Upper lobe of left lung (tissue), 6 donors: ENCODE results near the gene SYNM. TPM values are rescaled to one million over a fixed set of nuclear protein-coding genes. Genes with fewer than 3 reads are reported as not detected.

Source experiments
- ATAC-seq, 2 donors: fragments of 200-7000 bp; cut with Tn5 transposase; one replicate each; pipeline ENCODE4 v1.9.1; 2022; ENCODE audit warnings: mild to moderate bottlenecking in 2 of 2, moderate library complexity in 2 of 2; ENCODE audit not compliant: low FRiP score in 2 of 2
- DNase-seq, 2 donors: peaks; one replicate each; pipeline ENCODE4 v3.0.0-alpha.2; 2019 to 2020
- H3K27ac ChIP-seq, 4 donors: fragments of 200-600 bp; sonication (generic); one replicate each; pipeline ENCODE4 v1.5.1; 2016 to 2019
- H3K27me3 ChIP-seq, 4 donors: fragments of 200-600 bp; sonication (generic); one replicate each; pipeline ENCODE4 v1.5.1; 2017 to 2019
- H3K36me3 ChIP-seq, 4 donors: fragments of 200-600 bp; sonication (generic); one replicate each; pipeline ENCODE4 v1.5.1; 2016 to 2019
- H3K4me1 ChIP-seq, 4 donors: fragments of 200-600 bp; sonication (generic); one replicate each; pipeline ENCODE4 v1.5.1; 2018 to 2019
- H3K4me3 ChIP-seq, 4 donors: fragments of 200-600 bp; sonication (generic); one replicate each; pipeline ENCODE4 v1.5.1; 2017 to 2019; ENCODE audit warnings: mild to moderate bottlenecking in 2 of 4, moderate library complexity in 1 of 4
- H3K9me3 ChIP-seq, 4 donors: fragments of 200-600 bp; sonication (generic); one replicate each; pipeline ENCODE4 v1.5.1; 2018 to 2019
- EP300 ChIP-seq, 4 donors: sonication (generic); formaldehyde crosslinking; IDR thresholded peaks; one replicate each; pipeline ENCODE4 v1.5.1; 2017; ENCODE audit warnings: antibody characterized with exemption in 4 of 4, control low read depth in 2 of 4
- POLR2A ChIP-seq, 4 donors: fragments of 450-650 bp; IDR thresholded peaks; one replicate each; pipeline ENCODE4 v1.5.1; 2016 to 2017; ENCODE audit warnings: antibody characterized with exemption in 4 of 4, mild to moderate bottlenecking in 2 of 4
- POLR2AphosphoS5 ChIP-seq, 2 donors: sonication (generic); formaldehyde crosslinking; IDR thresholded peaks; one replicate each; pipeline ENCODE4 v1.5.1; 2017; ENCODE audit warnings: antibody characterized with exemption in 2 of 2
- WGBS, 2 donors: methylation state at CpG; one replicate each; pipeline ENCODE4 v1.1.5; 2017 to 2018; 5-methylcytosine and 5-hydroxymethylcytosine counted together
- total RNA-seq, 6 donors: library from RNA; depleted of rRNA in 4 of 6; stranded (reverse); fragments of >200 nt in 4 of 6; gene quantifications; one replicate each; pipeline versions ENCODE4 v1.1.0 to v1.2.1, GENCODE V29; 2016 to 2021
- TF ChIP-seq, protein P1 (sequence below), 6 experiments: fragments of 450-650 bp in 4 of 6; fragments of 200-600 bp in 2 of 6; sonication (generic) in 2 of 6; IDR thresholded peaks; one replicate each; pipeline ENCODE4 v1.5.1; 2016 to 2019; ENCODE audit warnings: antibody characterized with exemption in 6 of 6
- donor health status: DM: no; HTN: no; CAD: no; lungs with moderate emphysema.
- donor health status: DM: no; HTN: yes; CAD: no; lungs with severe emphysema.

The SYNM gene
- total RNA-seq, 6 donors from 2014 or later: 8.2 to 50.1 (median 19.1) TPM

DNA sequence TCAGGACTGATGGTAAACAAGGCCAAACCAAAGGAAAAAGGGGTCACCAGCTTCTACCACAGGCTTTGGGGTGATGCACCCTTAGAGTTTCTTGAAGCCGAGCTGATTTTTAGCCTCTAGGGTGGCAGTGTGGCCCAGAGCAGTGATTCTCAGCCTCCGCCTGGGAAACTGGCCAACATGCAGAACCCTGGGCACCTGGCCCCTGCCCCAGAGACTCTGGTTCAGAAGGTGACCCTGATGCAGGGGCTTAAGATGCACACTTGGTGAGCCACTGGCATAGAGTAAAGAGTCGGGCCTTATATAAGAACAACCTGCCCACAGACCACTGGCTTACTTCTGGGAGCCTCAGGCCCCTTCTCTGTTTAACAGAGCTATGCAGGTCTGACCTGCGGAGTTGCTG lies 44.5 kb downstream of the SYNM start:
- no peak for DNase-seq
- Histone ChIP-seq H3K27me3 (no peaks in the 10 kb centered on the region), H3K36me3 (peaks cover 0 to 9% (median 0%) of the 10 kb centered on the region in 4 donors), H3K27ac (no peak overlapping the region), H3K4me3 (no peak overlapping the region), H3K9me3 (no peaks in the 10 kb centered on the region), H3K4me1 (peaks cover 0 to 1% (median 0%) of the 10 kb centered on the region in 4 donors)
- WGBS, 2 donors: 90 to 94% methylated on average over 2 to 4 of the region's 4 CpGs
- ATAC-seq: peak in 1 of 2 donors; percentile 20
- TF ChIP-seq POLR2A (IDR thresholded peaks at IDR 0.05): no peak
- no peak for TF ChIP-seq POLR2AphosphoS5 (IDR thresholded peaks at IDR 0.05)
- TF ChIP-seq, protein P1, sequence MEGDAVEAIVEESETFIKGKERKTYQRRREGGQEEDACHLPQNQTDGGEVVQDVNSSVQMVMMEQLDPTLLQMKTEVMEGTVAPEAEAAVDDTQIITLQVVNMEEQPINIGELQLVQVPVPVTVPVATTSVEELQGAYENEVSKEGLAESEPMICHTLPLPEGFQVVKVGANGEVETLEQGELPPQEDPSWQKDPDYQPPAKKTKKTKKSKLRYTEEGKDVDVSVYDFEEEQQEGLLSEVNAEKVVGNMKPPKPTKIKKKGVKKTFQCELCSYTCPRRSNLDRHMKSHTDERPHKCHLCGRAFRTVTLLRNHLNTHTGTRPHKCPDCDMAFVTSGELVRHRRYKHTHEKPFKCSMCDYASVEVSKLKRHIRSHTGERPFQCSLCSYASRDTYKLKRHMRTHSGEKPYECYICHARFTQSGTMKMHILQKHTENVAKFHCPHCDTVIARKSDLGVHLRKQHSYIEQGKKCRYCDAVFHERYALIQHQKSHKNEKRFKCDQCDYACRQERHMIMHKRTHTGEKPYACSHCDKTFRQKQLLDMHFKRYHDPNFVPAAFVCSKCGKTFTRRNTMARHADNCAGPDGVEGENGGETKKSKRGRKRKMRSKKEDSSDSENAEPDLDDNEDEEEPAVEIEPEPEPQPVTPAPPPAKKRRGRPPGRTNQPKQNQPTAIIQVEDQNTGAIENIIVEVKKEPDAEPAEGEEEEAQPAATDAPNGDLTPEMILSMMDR (IDR thresholded peaks at IDR 0.05): no peak
- no peak for TF ChIP-seq EP300 (IDR thresholded peaks at IDR 0.05)

DNA sequence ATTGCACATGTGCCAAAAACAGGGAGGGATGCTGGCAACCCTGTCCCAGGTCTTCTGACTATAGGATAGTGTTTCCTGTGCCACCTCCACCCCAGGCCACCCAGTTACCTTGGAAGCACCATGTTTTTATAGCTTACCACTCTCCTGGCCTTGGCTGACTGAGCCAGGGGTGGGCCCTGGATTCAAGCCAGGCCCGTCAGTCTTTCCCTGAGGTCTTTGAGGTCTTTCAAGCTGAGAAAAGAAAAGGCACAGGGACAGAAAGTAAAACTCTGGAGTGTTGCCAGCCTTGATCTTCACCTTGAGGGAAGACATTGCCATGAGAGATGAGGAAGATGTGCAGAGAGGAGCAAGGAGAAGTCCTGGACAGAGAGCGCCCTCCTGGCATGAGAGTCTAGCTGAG lies 46.3 kb downstream of the SYNM start:
- TF ChIP-seq POLR2A (IDR thresholded peaks at IDR 0.05): no peak
- TF ChIP-seq EP300 (IDR thresholded peaks at IDR 0.05): no peak
- TF ChIP-seq POLR2AphosphoS5 (IDR thresholded peaks at IDR 0.05): no peak
- TF ChIP-seq, protein P1 (IDR thresholded peaks at IDR 0.05): no peak
- WGBS, 2 donors: 72 to 76% methylated on average over 2 of the region's 2 CpGs
- Histone ChIP-seq H3K4me1 (no peaks in the 10 kb centered on the region), H3K27ac (no peak overlapping the region), H3K36me3 (peaks cover 0 to 12% (median 3%) of the 10 kb centered on the region in 4 donors), H3K4me3 (no peak overlapping the region), H3K27me3 (no peaks in the 10 kb centered on the region), H3K9me3 (no peaks in the 10 kb centered on the region)
- ATAC-seq: no peak
- no peak for DNase-seq

DNA sequence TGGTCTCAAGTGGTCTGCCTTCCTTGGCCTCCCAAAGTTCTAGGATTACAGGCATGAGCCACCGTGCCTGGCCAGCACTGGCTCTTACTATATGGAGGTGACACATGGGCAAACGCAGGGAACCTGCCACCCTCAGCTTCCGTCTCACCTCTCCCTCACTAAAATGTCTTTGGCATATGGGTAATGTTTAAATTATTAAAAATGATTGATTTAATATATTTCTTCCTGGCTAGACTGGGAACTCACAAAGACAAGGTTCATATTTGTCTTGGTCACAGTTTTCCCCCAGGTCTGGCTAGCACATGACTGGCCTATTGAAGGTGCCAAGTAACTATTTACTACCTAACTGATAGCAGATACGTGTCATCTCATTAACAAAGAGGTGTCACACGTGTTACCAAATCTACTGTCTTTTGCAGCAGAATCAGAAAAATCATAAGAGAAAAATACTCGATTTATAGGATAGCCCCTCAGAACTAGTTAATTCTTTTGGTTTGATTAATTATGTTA lies 48.2 kb downstream of the SYNM start:
- no peak overlapping the region for H3K4me3 ChIP-seq
- WGBS, 2 donors: 84 to 87% methylated on average over 6 of the region's 6 CpGs
- no peaks in the 10 kb centered on the region for H3K27me3 ChIP-seq
- H3K9me3 ChIP-seq: no peaks in the 10 kb centered on the region
- H3K27ac ChIP-seq: no peak overlapping the region
- peaks cover 0 to 1% (median 0%) of the 10 kb centered on the region in 4 donors for H3K4me1 ChIP-seq
- no peak for TF ChIP-seq EP300 (IDR thresholded peaks at IDR 0.05)
- TF ChIP-seq POLR2A (IDR thresholded peaks at IDR 0.05): no peak
- TF ChIP-seq, protein P1 (IDR thresholded peaks at IDR 0.05): no peak
- no peak for TF ChIP-seq POLR2AphosphoS5 (IDR thresholded peaks at IDR 0.05)
- H3K36me3 ChIP-seq: peaks cover 0 to 12% (median 3%) of the 10 kb centered on the region in 4 donors
- DNase-seq (no peak), ATAC-seq (no peak)

DNA sequence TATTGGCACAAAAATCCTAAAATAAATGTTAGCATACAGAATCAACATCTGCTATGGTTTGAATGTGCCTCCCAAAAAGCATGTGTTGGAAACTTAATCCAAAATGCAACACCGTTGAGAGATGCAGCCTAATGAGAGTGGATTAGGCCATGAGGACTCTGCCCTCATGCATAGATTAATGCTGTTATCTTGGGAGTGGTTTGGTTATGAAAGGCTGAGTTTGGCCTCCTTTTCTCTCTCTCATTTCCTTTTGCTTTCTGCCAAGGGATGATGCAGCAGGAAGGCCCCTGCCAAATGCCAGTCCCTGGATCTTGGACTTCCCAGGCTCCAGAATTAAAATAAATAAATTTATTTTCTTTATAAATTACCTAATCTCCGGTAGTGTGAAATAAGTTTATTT lies 49.4 kb downstream of the SYNM start:
- Histone ChIP-seq H3K9me3 (no peaks in the 10 kb centered on the region), H3K27me3 (no peaks in the 10 kb centered on the region), H3K4me3 (no peak overlapping the region), H3K36me3 (peaks cover 0 to 12% (median 5%) of the 10 kb centered on the region in 4 donors), H3K27ac (no peak overlapping the region), H3K4me1 (peaks cover 0 to 6% (median 0%) of the 10 kb centered on the region in 4 donors)
- TF ChIP-seq, protein P1 (IDR thresholded peaks at IDR 0.05): no peak
- no peak for TF ChIP-seq POLR2A (IDR thresholded peaks at IDR 0.05)
- no peak for TF ChIP-seq POLR2AphosphoS5 (IDR thresholded peaks at IDR 0.05)
- TF ChIP-seq EP300 (IDR thresholded peaks at IDR 0.05): no peak
- no peak for ATAC-seq
- DNase-seq: no peak
- 73 to 77% methylated on average over 2 of the region's 2 CpGs for WGBS, 2 donors

DNA sequence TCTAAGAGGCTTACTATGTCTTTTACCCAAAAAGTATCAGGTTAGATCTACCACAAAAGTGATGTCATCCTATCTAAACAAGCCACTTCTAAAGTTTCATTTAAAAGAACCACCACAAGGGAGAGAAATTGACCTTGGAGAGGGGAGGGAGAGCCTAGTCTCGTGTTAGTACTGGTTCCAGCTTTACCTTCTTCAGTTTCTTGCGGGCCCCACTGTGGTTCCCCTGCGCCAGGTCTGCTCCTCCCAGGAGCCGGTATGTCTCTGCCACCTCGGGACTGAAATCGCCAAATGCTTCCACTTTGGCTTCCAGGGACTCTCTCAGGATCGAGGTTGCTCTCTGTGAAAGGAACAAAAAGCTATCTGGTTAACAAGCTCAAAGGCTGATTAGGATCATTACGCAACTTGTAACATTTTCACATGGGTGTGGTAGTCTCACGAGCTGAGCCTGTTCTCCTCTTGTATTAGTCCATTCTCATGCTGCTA lies 51.1 kb downstream of the SYNM start:
- H3K36me3 ChIP-seq: peaks cover 0 to 10% (median 2%) of the 10 kb centered on the region in 4 donors
- TF ChIP-seq EP300 (IDR thresholded peaks at IDR 0.05): no peak
- TF ChIP-seq POLR2A (IDR thresholded peaks at IDR 0.05): no peak
- TF ChIP-seq POLR2AphosphoS5 (IDR thresholded peaks at IDR 0.05): no peak
- TF ChIP-seq, protein P1 (IDR thresholded peaks at IDR 0.05): no peak
- no peaks in the 10 kb centered on the region for H3K27me3 ChIP-seq
- ATAC-seq: no peak
- no peak for DNase-seq
- H3K9me3 ChIP-seq: no peaks in the 10 kb centered on the region
- H3K4me3 ChIP-seq: no peak overlapping the region
- H3K27ac ChIP-seq: no peak overlapping the region
- peaks cover 0 to 6% (median 0%) of the 10 kb centered on the region in 4 donors for H3K4me1 ChIP-seq
- WGBS, 2 donors: 77 to 89% methylated on average over 9 of the region's 9 CpGs
